Tibial nerve (tissue), 4 donors: ENCODE results near the gene TAOK3. TPM values are rescaled to one million over a fixed set of nuclear protein-coding genes. Genes with fewer than 3 reads are reported as not detected.

Experiments used
- DNase-seq, 2 donors: peaks; one replicate each; pipeline ENCODE4 v3.0.0-alpha.2; 2019; ENCODE audit warnings: low spot score in 2 of 2
- H3K27ac ChIP-seq, 4 donors: fragments of 200-600 bp; sonication (generic) in 3 of 4; one replicate each; pipeline ENCODE4 v1.5.1; 2017 to 2019; ENCODE audit warnings: mild to moderate bottlenecking in 1 of 4
- H3K27me3 ChIP-seq, 2 donors: fragments of 200-600 bp; sonication (generic) in 1 of 2; one replicate each; pipeline versions ENCODE4 v1.5.1 to v1.6.0; 2017 to 2019
- H3K36me3 ChIP-seq, 3 donors: fragments of 200-600 bp; sonication (generic); one replicate each; pipeline ENCODE4 v1.5.1; 2018 to 2019
- H3K4me1 ChIP-seq, 4 donors: fragments of 200-600 bp; sonication (generic) in 3 of 4; one replicate each; pipeline ENCODE4 v1.5.1; 2017 to 2019
- H3K4me3 ChIP-seq, 4 donors: fragments of 200-600 bp; sonication (generic) in 3 of 4; one replicate each; pipeline ENCODE4 v1.5.1; 2017 to 2019; ENCODE audit warnings: mild to moderate bottlenecking in 1 of 4, moderate library complexity in 1 of 4
- H3K9me3 ChIP-seq, 4 donors: fragments of 200-600 bp; sonication (generic) in 3 of 4; one replicate each; pipeline ENCODE4 v1.5.1; 2017 to 2019
- EP300 ChIP-seq, 2 donors: sonication (generic); formaldehyde crosslinking; IDR thresholded peaks; one replicate each; pipeline ENCODE4 v1.6.1; 2017; ENCODE audit warnings: antibody characterized with exemption in 2 of 2, mild to moderate bottlenecking in 1 of 2
- POLR2A ChIP-seq, 2 donors: fragments of 450-650 bp; IDR thresholded peaks; one replicate each; pipeline ENCODE4 v1.6.1; 2017; ENCODE audit warnings: antibody characterized with exemption in 2 of 2, mild to moderate bottlenecking in 2 of 2, moderate library complexity in 2 of 2
- WGBS, 2 donors: methylation state at CpG; one replicate each; pipeline ENCODE4 v1.1.5; 2018; 5-methylcytosine and 5-hydroxymethylcytosine counted together
- total RNA-seq, 4 donors: library from RNA; depleted of rRNA; stranded (reverse); fragments of >200 nt; gene quantifications; one replicate each; pipeline ENCODE4 v1.1.0, GENCODE V29; 2016
- TF ChIP-seq, protein P1 (sequence below), 5 experiments: fragments of 200-600 bp in 3 of 5; fragments of 450-650 bp in 2 of 5; sonication (generic) in 3 of 5; IDR thresholded peaks; one replicate each; pipeline ENCODE4 v1.5.1; 2016 to 2019; ENCODE audit warnings: antibody characterized with exemption in 5 of 5, mild to moderate bottlenecking in 3 of 5, moderate library complexity in 2 of 5

Gene TAOK3
- total RNA-seq, 4 donors from 2014 or later = 43.7 to 99.0 (median 59.6) TPM

GRCh38 chr12:118144499-118144898 lies 228.2 kb downstream of the TAOK3 start:
- Histone ChIP-seq H3K27ac (peak overlapping the region in 1 of 4 donors; percentile 36), H3K27me3 (no peaks in the 10 kb centered on the region), H3K9me3 (no peaks in the 10 kb centered on the region), H3K4me1 (peaks cover 0 to 40% (median 9%) of the 10 kb centered on the region in 4 donors), H3K4me3 (no peak overlapping the region), H3K36me3 (peaks cover 0 to 100% (median 12%) of the 10 kb centered on the region in 3 donors)
- TF ChIP-seq, protein P1, sequence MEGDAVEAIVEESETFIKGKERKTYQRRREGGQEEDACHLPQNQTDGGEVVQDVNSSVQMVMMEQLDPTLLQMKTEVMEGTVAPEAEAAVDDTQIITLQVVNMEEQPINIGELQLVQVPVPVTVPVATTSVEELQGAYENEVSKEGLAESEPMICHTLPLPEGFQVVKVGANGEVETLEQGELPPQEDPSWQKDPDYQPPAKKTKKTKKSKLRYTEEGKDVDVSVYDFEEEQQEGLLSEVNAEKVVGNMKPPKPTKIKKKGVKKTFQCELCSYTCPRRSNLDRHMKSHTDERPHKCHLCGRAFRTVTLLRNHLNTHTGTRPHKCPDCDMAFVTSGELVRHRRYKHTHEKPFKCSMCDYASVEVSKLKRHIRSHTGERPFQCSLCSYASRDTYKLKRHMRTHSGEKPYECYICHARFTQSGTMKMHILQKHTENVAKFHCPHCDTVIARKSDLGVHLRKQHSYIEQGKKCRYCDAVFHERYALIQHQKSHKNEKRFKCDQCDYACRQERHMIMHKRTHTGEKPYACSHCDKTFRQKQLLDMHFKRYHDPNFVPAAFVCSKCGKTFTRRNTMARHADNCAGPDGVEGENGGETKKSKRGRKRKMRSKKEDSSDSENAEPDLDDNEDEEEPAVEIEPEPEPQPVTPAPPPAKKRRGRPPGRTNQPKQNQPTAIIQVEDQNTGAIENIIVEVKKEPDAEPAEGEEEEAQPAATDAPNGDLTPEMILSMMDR (IDR thresholded peaks at IDR 0.05) = no peak
- TF ChIP-seq EP300 (IDR thresholded peaks at IDR 0.05) (no peak), POLR2A (IDR thresholded peaks at IDR 0.05) (no peak)
- WGBS, 2 donors = 84 to 87% methylated on average over 12 to 13 of the region's 13 CpGs
- no peak for DNase-seq

DNA sequence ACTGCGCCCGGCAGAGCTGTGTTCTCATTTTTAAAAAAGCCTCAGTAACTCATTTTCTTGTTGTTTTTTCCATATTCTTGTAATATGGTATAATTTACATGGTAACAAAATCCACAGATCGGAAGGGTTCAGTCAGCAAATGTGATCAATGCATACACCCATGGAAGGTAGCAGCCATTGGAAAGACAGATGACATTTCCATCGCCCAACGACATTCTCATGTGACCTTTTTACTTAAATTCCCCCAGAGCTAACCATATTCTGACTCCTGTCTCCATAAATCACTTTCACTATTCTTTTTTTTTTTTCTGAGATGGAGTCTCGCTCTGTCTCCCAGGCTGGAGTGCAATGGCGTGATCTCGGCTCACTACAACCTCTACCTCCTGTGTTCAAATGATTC lies 231.9 kb downstream of the TAOK3 start:
- WGBS, 2 donors = 95 to 96% methylated on average over 8 of the region's 8 CpGs
- H3K9me3 ChIP-seq = no peaks in the 10 kb centered on the region
- H3K27ac ChIP-seq = peak overlapping the region in 2 of 4 donors; percentile 98 to 99
- no peaks in the 10 kb centered on the region for H3K27me3 ChIP-seq
- DNase-seq = no peak
- H3K4me1 ChIP-seq = peaks cover 0 to 67% (median 26%) of the 10 kb centered on the region in 4 donors
- TF ChIP-seq, protein P1 (IDR thresholded peaks at IDR 0.05) = no peak
- TF ChIP-seq POLR2A (IDR thresholded peaks at IDR 0.05) (no peak), EP300 (IDR thresholded peaks at IDR 0.05) (no peak)
- H3K4me3 ChIP-seq = no peak overlapping the region
- H3K36me3 ChIP-seq = peaks cover 0 to 81% (median 12%) of the 10 kb centered on the region in 3 donors

- peaks cover 0 to 67% (median 25%) of the 10 kb centered on the region in 4 donors for H3K4me1 ChIP-seq
- 69% methylated on average over 10 of the region's 10 CpGs for WGBS, 2 donors
- H3K36me3 ChIP-seq = peaks cover 0 to 45% (median 12%) of the 10 kb centered on the region in 3 donors
- H3K9me3 ChIP-seq = no peaks in the 10 kb centered on the region
- H3K27ac ChIP-seq = peak overlapping the region; percentile 87 to 99 (median 94)
- H3K27me3 ChIP-seq = no peaks in the 10 kb centered on the region
- TF ChIP-seq, protein P1 (IDR thresholded peaks at IDR 0.05) = no peak
- TF ChIP-seq EP300 (IDR thresholded peaks at IDR 0.05) = no peak
- TF ChIP-seq POLR2A (IDR thresholded peaks at IDR 0.05) = no peak
- H3K4me3 ChIP-seq = peak overlapping the region; percentile 75 to 99 (median 92)
- no peak for DNase-seq
Observed at GRCh38 chr12:118137148-118137678, 235.5 kb downstream of the TAOK3 start.

DNA sequence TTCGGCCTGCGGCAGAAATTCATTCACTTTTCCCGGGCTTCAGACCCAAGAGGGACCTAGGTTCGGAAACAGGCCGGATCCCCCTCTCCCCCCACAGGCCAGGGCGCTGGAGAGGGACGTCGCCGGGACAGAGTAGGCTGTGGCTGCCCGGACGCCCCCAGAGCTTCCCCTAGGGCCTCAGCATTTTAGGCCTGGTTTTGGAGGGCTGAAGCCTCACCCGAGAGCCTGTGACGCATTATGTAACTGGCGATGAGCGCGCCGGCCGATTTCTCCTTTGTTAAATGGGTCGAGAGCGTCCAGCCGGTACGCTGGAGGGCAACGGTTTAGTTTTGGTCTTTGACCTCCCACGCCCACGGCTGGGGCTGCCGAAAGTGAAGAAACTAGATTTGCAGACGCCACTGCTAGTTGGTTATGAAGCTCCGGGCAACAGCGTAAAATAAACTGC lies 236.1 kb downstream of the TAOK3 start:
- peaks cover 0 to 71% (median 25%) of the 10 kb centered on the region in 4 donors for H3K4me1 ChIP-seq

More for the DNA sequence above, 236.1 kb downstream of the TAOK3 start:
- peak overlapping the region; percentile 87 to 99 (median 94) for H3K27ac ChIP-seq
- DNase-seq = peak in 1 of 2 donors; percentile 38
- peaks cover 0 to 39% (median 8%) of the 10 kb centered on the region in 3 donors for H3K36me3 ChIP-seq
- no peak for TF ChIP-seq EP300 (IDR thresholded peaks at IDR 0.05)
- TF ChIP-seq, protein P1 (IDR thresholded peaks at IDR 0.05) = no peak
- TF ChIP-seq POLR2A (IDR thresholded peaks at IDR 0.05) = no peak
- WGBS, 2 donors = 0% methylated on average over 25 to 26 of the region's 29 CpGs
- peak overlapping the region; percentile 75 to 99 (median 92) for H3K4me3 ChIP-seq
- H3K27me3 ChIP-seq = no peaks in the 10 kb centered on the region
- H3K9me3 ChIP-seq = no peaks in the 10 kb centered on the region
